ENCODE measurements around the gene TSHZ2. TPM values are rescaled to one million over a fixed set of nuclear protein-coding genes. Genes with fewer than 3 reads are reported as not detected.

Gene TSHZ2
- total RNA-seq, 3 donors from 2014 or later = 31.7 to 106 (median 59.6) TPM

- Histone ChIP-seq H3K27me3 (no peaks in the 10 kb centered on the region), H3K36me3 (no peaks in the 10 kb centered on the region), H3K4me1 (no peaks in the 10 kb centered on the region), H3K27ac (no peak overlapping the region), H3K4me3 (no peak overlapping the region), H3K9me3 (no peaks in the 10 kb centered on the region)
- intact Hi-C loops (cut with DNase I; ENCODE audit: low total_unique reads) = no loop called here
- TF ChIP-seq POLR2AphosphoS5 (IDR thresholded peaks at IDR 0.05) = no peak
- no peak for TF ChIP-seq POLR2A (IDR thresholded peaks at IDR 0.05)
- no peak for TF ChIP-seq CTCF (IDR thresholded peaks at IDR 0.05)
- DNase-seq (ENCODE audit: low spot score in 2 of 2) = no peak
These were observed 309.5 kb downstream of the TSHZ2 start for GRCh38 chr20:53281557-53282117.

- intact Hi-C loops (cut with DNase I; ENCODE audit: low total_unique reads) = no loop called here
- H3K27ac ChIP-seq = no peak overlapping the region
- TF ChIP-seq POLR2A (IDR thresholded peaks at IDR 0.05) (no peak), POLR2AphosphoS5 (IDR thresholded peaks at IDR 0.05) (no peak), CTCF (IDR thresholded peaks at IDR 0.05) (no peak)
- H3K4me1 ChIP-seq = no peaks in the 10 kb centered on the region
- H3K4me3 ChIP-seq = no peak overlapping the region
- no peaks in the 10 kb centered on the region for H3K27me3 ChIP-seq
- no peaks in the 10 kb centered on the region for H3K36me3 ChIP-seq
- no peak for DNase-seq (ENCODE audit: low spot score in 2 of 2)
- no peaks in the 10 kb centered on the region for H3K9me3 ChIP-seq
These were observed 310.2 kb downstream of the TSHZ2 start for GRCh38 chr20:53282217-53282955.

- Histone ChIP-seq H3K27ac (no peak overlapping the region), H3K4me3 (no peak overlapping the region), H3K9me3 (no peaks in the 10 kb centered on the region), H3K27me3 (no peaks in the 10 kb centered on the region), H3K36me3 (no peaks in the 10 kb centered on the region), H3K4me1 (no peaks in the 10 kb centered on the region)
- TF ChIP-seq POLR2AphosphoS5 (IDR thresholded peaks at IDR 0.05) = no peak
- intact Hi-C loops (cut with DNase I; ENCODE audit: low total_unique reads) = no loop called here
- DNase-seq (ENCODE audit: low spot score in 2 of 2) = no peak
These were observed 310.9 kb downstream of the TSHZ2 start for GRCh38 chr20:53283011-53283410.

GRCh38 chr20:53283597-53283996, 311.4 kb downstream of the TSHZ2 start:
- H3K4me3 ChIP-seq = no peak overlapping the region
- H3K27me3 ChIP-seq = no peaks in the 10 kb centered on the region
- TF ChIP-seq POLR2A (IDR thresholded peaks at IDR 0.05) (no peak), POLR2AphosphoS5 (IDR thresholded peaks at IDR 0.05) (no peak), CTCF (IDR thresholded peaks at IDR 0.05) (no peak)
- no peaks in the 10 kb centered on the region for H3K4me1 ChIP-seq
- no peaks in the 10 kb centered on the region for H3K9me3 ChIP-seq
- DNase-seq (ENCODE audit: low spot score in 2 of 2) = no peak
- no peak overlapping the region for H3K27ac ChIP-seq
- intact Hi-C loops (cut with DNase I; ENCODE audit: low total_unique reads) = no loop called here
- H3K36me3 ChIP-seq = no peaks in the 10 kb centered on the region

GRCh38 chr20:53284256-53284655, 312.1 kb downstream of the TSHZ2 start:
- no peak for DNase-seq (ENCODE audit: low spot score in 2 of 2)
- no peak for TF ChIP-seq POLR2A (IDR thresholded peaks at IDR 0.05)
- no peak for TF ChIP-seq CTCF (IDR thresholded peaks at IDR 0.05)
- no peak for TF ChIP-seq POLR2AphosphoS5 (IDR thresholded peaks at IDR 0.05)
- Histone ChIP-seq H3K36me3 (no peaks in the 10 kb centered on the region), H3K27ac (no peak overlapping the region), H3K9me3 (no peaks in the 10 kb centered on the region), H3K4me3 (no peak overlapping the region), H3K27me3 (no peaks in the 10 kb centered on the region), H3K4me1 (no peaks in the 10 kb centered on the region)
- intact Hi-C loops (cut with DNase I; ENCODE audit: low total_unique reads) = no loop called here

Measured in breast epithelium (tissue), 4 donors.